ENCODE data around the gene SAT2. TPM values are rescaled to one million over a fixed set of nuclear protein-coding genes. Genes with fewer than 3 reads are reported as not detected.

SAT2 gene
- total RNA-seq, 1 donor from 2014 or later: 68.7 TPM

DNA sequence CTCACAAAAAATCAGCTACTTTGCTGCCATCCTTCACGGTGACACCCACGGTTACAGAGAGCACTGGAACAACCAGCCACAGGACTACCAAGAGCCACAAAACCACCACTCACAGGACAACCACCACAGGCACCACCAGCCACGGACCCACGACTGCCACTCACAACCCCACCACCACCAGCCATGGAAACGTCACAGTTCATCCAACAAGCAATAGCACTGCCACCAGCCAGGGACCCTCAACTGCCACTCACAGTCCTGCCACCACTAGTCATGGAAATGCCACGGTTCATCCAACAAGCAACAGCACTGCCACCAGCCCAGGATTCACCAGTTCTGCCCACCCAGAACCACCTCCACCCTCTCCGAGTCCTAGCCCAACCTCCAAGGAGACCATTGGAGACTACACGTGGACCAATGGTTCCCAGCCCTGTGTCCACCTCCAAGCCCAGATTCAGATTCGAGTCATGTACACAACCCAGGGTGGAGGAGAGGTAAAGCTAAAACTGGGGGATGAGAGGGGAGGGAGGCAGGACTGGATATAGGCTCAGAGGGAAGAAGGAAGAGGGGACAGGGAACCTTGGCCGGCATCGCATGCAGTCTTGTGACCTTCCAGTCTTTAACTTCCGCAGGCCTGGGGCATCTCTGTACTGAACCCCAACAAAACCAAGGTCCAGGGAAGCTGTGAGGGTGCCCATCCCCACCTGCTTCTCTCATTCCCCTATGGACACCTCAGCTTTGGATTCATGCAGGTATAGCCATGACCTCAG lies 47.6 kb downstream of the SAT2 start:
- intact Hi-C loops (cut with DNase I): no loop called here
- ATAC-seq (no peak), DNase-seq (ENCODE audit: low spot score) (no peak)

GRCh38 chr17:7579001-7579833 lies 48.4 kb downstream of the SAT2 start, which contains the start of gene CD68:
Gene CD68 (plus strand): TSS chr17:7579638. CDS start chr17:7579678, 40 bp downstream.
- ATAC-seq: peak; percentile 60
- peak; percentile 78 for DNase-seq (ENCODE audit: low spot score)
- intact Hi-C loops (cut with DNase I): no loop called here

DNA sequence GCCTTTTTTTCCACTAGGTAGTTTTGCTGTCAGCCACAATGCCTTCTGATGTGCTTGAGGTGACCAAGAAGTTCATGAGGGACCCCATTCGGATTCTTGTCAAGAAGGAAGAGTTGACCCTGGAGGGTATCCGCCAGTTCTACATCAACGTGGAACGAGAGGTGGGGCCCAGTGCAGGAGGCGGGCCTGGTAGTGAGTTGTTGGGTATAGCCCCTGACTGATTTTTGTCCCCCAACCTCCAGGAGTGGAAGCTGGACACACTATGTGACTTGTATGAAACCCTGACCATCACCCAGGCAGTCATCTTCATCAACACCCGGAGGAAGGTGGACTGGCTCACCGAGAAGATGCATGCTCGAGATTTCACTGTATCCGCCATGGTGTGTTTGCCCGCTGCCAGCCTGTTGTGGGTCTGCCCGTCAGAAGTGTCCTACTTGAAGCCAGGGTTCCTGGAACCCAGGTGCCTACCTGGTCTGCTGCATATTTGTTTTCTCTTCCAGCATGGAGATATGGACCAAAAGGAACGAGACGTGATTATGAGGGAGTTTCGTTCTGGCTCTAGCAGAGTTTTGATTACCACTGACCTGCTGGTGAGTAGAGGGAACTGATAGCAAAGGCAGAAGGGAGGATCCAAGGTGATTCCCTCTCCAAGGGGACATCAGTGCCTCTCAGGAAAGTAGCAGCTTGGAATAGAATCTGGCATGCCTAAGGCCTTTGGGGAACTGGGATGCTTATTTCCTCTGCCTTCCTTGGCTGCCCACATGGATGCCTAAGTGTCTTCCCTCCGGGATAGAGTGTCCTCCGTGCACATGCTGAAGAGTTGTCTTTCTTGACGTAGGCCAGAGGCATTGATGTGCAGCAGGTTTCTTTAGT lies 50.1 kb downstream of the SAT2 start:
- ATAC-seq: no peak
- intact Hi-C loops (cut with DNase I): no loop called here

GRCh38 chr17:7576432-7576937 lies 51.1 kb downstream of the SAT2 start:
- DNase-seq (ENCODE audit: low spot score): no peak
- no peak for ATAC-seq
- intact Hi-C loops (cut with DNase I): no loop called here

More for the DNA sequence above, 50.1 kb downstream of the SAT2 start:
- DNase-seq (ENCODE audit: low spot score): no peak

Other genes with a start within 250 kb of the SAT2 start
- 6.1 TPM for gene TNK1, start 246.7 kb downstream of the SAT2 start, total RNA-seq
- 37.1 TPM for gene PLSCR3, start 233.3 kb downstream of the SAT2 start, total RNA-seq
- 75.0 TPM for gene TMEM256, start 223.7 kb downstream of the SAT2 start, total RNA-seq
- 44.8 TPM for gene NLGN2, start 220.0 kb downstream of the SAT2 start, total RNA-seq
- gene SPEM1, start 207.5 kb downstream of the SAT2 start, total RNA-seq: not detected
- gene SPEM2, start 202.2 kb downstream of the SAT2 start, total RNA-seq: not detected
- gene SPEM3, start 199.0 kb downstream of the SAT2 start, total RNA-seq: not detected
- gene TMEM102, start 192.4 kb downstream of the SAT2 start, total RNA-seq: 3.0 TPM
- 3.8 TPM for gene FGF11, start 188.3 kb downstream of the SAT2 start, total RNA-seq
- 6.3 TPM for gene CHRNB1, start 182.8 kb downstream of the SAT2 start, total RNA-seq
- gene ZBTB4, start 148.2 kb downstream of the SAT2 start, total RNA-seq: 84.2 TPM
- not detected for gene SLC35G6, start 146.4 kb downstream of the SAT2 start, total RNA-seq
- 126 TPM for gene POLR2A, start 143.5 kb downstream of the SAT2 start, total RNA-seq
- 63.9 TPM for gene TNFSF12, start 78.8 kb downstream of the SAT2 start, total RNA-seq
- gene TNFSF13, start 69.1 kb downstream of the SAT2 start, total RNA-seq: 32.7 TPM
- 39.8 TPM for gene SENP3, start 65.9 kb downstream of the SAT2 start, total RNA-seq
- gene CD68, start 48.2 kb downstream of the SAT2 start, total RNA-seq: 83.0 TPM
- gene MPDU1, start 44.0 kb downstream of the SAT2 start, total RNA-seq: 21.4 TPM
- gene SOX15, start 37.7 kb downstream of the SAT2 start, total RNA-seq: 5.1 TPM
- gene FXR2, start 12.9 kb downstream of the SAT2 start, total RNA-seq: 46.5 TPM
- gene SHBG, start 2.3 kb upstream of the SAT2 start, total RNA-seq: 0.53 TPM
- 14.3 TPM for gene ATP1B2, start 23.1 kb upstream of the SAT2 start, total RNA-seq
- gene TP53, start 59.7 kb upstream of the SAT2 start, total RNA-seq: 41.5 TPM
- 5.7 TPM for gene WRAP53, start 60.7 kb upstream of the SAT2 start, total RNA-seq
- gene EFNB3, start 77.4 kb upstream of the SAT2 start, total RNA-seq: 0.53 TPM
- 0.31 TPM for gene DNAH2, start 89.9 kb upstream of the SAT2 start, total RNA-seq
- 41.0 TPM for gene KDM6B, start 206.4 kb upstream of the SAT2 start, total RNA-seq
- gene TMEM88, start 227.2 kb upstream of the SAT2 start, total RNA-seq: 18.5 TPM
- gene NAA38, start 229.7 kb upstream of the SAT2 start, total RNA-seq: 53.5 TPM
- gene CYB5D1, start 230.2 kb upstream of the SAT2 start, total RNA-seq: 13.3 TPM

All from sciatic nerve (tissue), 2 donors.